Vagina (tissue), 2 donors: Measurements from ENCODE around the gene GABBR2.

ENCODE experiments used
- POLR2A ChIP-seq, 2 donors: fragments of 450-650 bp; IDR thresholded peaks; one replicate each; pipeline ENCODE4 v1.6.1; 2017; ENCODE audit warnings: antibody characterized with exemption in 2 of 2, mild to moderate bottlenecking in 2 of 2, moderate library complexity in 2 of 2
- POLR2AphosphoS5 ChIP-seq, 2 donors: sonication (generic); formaldehyde crosslinking; IDR thresholded peaks; one replicate each; pipeline ENCODE4 v1.9.0; 2017; ENCODE audit warnings: antibody characterized with exemption in 2 of 2, mild to moderate bottlenecking in 2 of 2, low read depth in 1 of 2; ENCODE audit not compliant: insufficient read depth in 1 of 2
- TF ChIP-seq, protein P1 (sequence below), 3 experiments: fragments of 450-650 bp in 2 of 3; fragments of 200-600 bp in 1 of 3; sonication (generic) in 1 of 3; IDR thresholded peaks; one replicate each; pipeline ENCODE4 v1.5.1; 2017 to 2019; ENCODE audit warnings: antibody characterized with exemption in 3 of 3, mild to moderate bottlenecking in 2 of 3, moderate library complexity in 2 of 3

DNA sequence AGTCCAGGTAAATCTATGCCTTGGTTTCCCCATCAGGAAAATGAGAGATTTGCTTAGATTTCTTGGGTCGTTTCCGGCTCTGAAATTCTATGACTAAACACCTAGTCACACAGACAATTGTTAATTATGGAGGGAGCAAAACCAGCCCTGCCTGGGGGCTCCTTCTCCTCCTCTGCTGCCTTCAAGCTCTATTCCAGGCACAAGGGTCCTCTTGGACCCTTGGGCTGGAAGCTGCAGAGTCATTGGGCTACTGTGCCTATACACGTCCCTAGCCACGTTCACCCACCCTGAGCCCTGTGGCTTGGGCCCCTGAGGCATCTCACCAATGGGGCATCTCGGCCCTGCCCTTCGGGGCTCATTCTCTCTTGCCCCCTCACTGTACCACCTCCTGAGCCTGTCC lies 379.5 kb downstream of the GABBR2 start:
- TF ChIP-seq, protein P1, sequence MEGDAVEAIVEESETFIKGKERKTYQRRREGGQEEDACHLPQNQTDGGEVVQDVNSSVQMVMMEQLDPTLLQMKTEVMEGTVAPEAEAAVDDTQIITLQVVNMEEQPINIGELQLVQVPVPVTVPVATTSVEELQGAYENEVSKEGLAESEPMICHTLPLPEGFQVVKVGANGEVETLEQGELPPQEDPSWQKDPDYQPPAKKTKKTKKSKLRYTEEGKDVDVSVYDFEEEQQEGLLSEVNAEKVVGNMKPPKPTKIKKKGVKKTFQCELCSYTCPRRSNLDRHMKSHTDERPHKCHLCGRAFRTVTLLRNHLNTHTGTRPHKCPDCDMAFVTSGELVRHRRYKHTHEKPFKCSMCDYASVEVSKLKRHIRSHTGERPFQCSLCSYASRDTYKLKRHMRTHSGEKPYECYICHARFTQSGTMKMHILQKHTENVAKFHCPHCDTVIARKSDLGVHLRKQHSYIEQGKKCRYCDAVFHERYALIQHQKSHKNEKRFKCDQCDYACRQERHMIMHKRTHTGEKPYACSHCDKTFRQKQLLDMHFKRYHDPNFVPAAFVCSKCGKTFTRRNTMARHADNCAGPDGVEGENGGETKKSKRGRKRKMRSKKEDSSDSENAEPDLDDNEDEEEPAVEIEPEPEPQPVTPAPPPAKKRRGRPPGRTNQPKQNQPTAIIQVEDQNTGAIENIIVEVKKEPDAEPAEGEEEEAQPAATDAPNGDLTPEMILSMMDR (IDR thresholded peaks at IDR 0.05) = no peak
- TF ChIP-seq POLR2AphosphoS5 (IDR thresholded peaks at IDR 0.05; ENCODE audit: insufficient read depth in 1 of 2, low read depth in 1 of 2) (no peak), POLR2A (IDR thresholded peaks at IDR 0.05) (no peak)
